Activated CD4-positive, alpha-beta T cell treated with anti-CD3 and anti-CD28 coated beads for 1 hour (primary cell): Measurements from ENCODE around the gene S1PR1.
"Not testable (repeated sequence)": the region's sequence is repeated elsewhere in the genome, so short reads cannot be mapped to it uniquely, and the experiment has no call there.

ENCODE experiments used
- DNase-seq: peaks from one replicate; pipeline ENCODE4 v3.0.0-alpha.2; 2020

S1PR1 gene

DNA sequence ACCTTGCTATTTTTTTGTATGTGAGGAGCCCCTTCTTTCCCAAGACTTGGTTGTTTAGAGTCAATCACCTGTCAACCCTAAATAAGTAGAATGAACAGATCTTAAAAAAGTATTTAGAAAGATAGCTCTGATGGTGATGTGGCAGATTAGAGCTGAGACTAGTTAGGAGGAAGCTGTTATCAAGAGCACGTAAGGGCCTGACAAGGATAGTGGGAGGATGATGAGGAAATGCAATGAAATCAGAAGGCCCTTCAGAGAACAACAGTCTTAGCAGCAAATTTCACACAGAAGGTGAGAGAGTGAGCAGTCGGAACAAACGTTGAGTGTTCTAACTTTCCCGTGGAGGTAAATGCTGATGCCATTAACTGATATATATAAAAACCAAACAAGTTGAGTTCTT lies 15.9 kb upstream of the S1PR1 start:
- DNase-seq, result no peak

DNA sequence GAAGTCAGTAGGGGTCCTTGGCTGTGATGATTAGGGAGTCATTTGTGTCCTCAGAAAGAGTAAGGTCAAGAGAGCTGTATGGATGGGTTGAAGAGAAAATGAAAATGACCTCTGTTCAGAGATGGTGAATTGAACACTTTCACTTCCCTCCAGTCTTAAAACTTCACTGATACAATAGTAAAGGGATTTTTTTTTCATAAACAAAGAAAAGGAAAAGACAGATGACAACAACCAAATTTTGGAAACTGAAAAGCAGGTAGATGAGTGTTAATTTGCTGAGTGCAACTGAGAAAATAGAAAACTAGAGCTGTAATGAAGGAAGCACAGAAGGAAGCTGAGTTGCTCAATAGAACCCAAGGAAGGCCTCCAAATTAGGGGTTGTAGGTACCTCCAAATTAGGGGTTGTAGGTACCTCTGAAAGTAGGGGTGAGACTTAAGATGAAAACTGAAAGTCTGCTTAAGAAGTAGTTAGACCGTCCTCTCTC lies 14.8 kb upstream of the S1PR1 start:
- DNase-seq, result no peak

DNA sequence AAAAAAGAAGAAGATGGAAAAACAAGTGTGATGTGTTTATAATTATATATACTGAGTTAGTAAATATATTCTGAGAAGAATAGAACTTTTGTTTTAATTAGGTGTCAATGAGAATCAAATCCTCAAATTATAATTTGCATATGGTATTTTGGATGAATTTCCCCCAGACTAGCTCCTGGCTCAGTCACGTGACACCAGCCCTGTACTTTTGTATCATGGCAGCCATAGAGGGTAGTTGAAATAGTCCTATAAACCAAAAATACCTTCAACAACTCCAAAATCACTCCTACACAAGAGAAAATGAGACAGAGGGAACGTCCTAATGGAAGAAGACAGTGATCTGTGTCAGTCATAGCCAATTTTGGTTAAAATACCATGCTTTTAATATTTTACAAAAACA lies 9.0 kb upstream of the S1PR1 start:
- no peak for DNase-seq

DNA sequence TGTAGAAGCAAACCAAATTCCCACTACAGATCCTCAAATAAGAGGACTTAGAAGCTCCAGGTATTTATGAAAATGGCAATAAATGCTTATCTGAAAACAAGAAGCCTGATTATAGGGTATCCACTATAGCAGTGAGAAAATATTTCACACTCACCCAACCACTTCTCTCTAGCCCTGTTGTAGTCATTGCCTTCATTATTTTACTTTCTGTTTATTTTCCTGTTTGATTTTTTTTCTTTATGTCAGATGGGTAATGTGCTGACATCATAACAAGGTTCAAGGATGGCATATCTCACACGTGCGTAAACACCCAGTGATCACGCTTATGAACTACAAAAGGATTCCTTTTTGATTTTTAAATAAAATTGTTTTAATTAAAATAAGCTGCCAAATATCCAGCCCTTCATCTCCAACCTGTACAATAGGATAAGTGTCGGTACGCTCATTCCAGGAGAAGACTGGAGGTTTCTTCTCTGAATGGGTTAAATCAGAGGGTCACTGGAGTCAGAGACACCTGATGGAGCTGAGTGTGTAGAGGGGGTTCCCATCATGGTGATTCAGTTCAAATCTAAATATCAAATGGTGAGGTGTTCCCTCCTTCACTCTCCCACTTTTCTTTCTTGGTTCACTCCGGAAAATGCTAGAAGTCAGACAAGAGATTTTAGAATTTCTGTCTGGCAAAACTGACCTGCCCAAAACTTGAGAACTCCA lies 8.2 kb upstream of the S1PR1 start:
- DNase-seq, result no peak

DNA sequence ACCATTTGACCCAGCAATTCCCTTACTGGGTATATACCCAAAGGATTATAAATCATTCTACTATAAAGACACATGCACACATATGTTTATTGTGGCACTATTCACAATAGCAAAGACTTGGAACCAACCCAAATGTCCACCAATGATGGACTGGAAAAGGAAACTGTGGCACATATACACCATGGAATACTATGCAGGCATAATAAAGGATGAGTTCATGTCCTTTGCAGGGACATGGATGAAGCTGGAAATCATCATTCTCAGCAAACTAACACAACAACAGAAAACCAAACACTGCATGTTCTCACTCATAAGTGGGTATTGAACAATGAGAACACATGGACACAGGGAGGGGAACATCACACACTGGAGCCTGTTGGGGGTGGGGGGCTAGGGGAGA lies 4.6 kb upstream of the S1PR1 start:
- DNase-seq, result not testable (repeated sequence)

DNA sequence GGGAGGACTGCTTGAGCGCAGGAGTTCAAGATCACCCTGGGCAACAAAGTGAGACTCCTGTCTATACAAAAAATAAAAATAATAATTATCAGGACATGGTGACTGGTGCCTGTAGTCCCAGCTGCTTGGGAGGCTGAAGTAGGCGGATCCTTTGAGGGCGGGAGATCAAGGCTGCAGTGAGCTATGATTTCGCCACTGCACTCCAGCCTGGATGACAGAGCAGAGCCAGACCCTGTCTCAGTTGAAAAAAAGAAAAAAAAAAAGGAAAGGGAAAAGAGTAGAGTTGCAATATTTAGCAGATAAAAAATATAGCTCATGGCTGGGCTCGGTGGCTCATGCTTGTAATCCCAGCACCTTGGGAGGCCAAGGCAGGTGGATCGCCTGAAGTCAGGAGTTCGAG lies 3.3 kb upstream of the S1PR1 start:
- no peak for DNase-seq

DNA sequence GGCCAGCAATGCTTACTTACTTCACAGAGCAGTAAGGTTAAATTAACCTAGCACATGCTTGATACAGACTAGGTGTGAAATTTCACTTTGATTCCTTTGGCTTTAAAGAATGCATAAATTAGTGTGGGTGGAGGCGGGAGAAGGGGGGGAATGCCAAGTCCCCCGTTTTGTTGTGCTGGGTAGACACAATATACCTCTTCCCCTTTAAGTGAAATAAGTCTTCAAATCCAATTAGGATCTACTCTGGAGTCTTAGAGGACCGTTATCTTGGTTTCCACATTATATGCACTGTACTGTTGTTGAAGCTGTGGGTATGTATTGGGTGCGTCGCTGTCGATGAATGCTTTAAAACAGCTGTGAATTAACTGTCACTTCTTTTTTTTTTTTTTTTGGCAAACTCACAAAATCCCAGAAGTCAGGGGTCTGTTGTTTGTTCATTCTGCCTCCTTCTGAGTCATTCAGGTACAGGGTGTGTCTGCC lies 1.6 kb upstream of the S1PR1 start:
- no peak for DNase-seq

DNA sequence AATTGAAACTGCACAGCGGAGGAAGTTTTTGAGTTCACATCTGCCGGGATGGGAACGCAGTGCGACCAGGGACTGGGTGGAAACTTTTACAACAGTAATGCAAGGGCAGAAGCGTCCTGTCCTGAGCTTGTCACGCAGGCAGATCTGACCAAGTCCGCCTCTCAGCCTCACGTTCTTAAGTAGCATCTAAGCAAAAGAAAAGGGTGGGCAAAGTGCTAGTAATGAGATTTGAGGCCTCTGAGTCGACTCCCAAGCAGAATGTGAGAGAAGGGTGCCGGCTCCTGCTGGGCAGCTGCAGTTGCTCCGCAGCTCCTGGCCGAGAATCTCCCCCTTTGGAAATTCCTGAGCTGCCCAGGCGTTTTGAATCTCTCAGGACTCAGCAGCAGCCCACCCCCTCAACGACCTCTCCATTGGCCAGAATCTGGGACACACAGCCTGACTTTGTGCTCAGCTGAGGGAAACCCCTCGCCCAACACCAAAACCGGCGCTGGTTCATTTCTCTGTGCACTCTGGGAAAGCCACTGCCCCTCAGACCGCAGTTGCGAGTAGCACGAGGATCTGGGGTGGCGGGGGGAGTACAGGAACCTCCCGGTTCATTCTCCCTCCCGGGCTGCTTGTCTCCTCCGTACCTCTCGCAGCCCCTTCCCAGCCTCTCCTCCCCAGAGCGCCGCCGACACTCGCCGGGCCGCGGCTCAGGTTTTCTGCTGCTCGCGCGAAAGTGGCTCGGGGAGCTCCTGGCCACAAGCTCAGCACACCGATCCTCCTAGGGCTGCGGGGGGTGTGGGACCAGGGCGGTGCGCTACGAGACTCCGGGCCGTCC lies 913 bp upstream of the S1PR1 start:
- peak; percentile 40 for DNase-seq

DNA sequence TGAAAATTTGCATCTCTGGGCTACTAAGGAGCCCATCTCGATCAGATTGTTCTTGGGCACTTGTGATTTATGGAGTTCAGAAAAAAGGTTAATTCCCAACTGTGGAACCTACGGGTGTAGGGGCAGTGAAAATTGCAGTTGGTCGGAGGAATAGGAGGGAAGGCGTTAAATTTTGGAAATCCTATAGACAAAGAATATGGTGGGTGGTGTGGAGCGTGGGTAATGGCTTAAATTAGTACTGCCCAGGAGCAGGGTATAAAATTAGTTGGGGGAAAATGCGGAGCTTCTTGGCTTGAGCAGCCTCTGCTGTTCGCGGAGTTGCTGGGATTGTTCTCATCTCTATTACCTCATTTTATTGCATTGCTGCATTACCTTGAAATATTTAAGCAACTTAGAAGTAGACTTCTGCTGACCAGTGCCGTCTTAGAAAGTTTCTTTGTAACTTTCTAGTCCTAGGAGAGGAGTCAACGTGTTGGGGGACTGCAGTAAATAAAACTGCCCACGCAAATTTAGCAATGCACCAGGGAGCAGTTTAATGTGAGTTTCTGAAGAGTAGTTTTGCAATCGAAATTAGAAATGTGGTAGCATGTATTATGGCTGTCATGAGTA lies 514 bp downstream of the S1PR1 start:
- DNase-seq, result no peak

DNA sequence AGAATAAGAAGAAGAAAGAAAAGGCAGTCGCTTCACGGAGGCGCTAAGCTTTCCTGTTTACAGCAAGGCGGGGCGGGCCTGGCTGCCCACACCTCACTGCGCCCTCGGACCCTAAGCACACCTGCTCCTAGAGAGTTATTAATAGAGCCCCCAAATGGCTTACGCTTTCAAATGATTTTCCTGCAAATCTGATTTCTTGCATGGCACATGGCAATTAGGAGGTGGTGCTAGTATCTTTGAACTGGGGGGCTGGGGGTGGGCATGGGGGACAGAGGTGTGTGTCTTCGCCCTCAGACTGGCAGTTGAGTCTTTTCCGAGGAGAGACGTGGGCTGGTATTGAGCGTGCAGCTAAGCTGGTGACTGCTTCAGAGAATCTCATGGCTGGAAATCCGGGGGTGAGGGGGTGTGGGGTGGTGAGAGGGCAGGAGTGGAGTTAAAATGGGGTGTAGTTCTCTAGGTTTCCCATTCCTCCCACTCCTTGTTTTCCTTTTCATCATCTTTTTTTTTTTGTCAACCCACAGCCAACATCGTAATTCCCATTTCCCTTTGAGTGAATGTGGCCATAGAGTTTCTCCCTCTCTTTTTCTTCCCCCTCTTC lies 1.3 kb downstream of the S1PR1 start:
- no peak for DNase-seq

DNA sequence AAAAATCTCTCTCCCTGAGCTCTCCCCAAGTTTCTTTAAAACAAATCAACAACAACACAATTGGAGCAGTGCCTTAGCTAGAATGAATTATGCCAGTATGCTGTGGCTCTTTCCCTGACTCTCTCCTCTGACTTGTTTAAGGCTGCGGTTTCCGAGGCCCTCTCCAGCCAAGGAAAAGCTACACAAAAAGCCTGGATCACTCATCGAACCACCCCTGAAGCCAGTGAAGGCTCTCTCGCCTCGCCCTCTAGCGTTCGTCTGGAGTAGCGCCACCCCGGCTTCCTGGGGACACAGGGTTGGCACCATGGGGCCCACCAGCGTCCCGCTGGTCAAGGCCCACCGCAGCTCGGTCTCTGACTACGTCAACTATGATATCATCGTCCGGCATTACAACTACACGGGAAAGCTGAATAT lies 1.9 kb downstream of the S1PR1 start:
- DNase-seq, result peak; percentile 76

DNA sequence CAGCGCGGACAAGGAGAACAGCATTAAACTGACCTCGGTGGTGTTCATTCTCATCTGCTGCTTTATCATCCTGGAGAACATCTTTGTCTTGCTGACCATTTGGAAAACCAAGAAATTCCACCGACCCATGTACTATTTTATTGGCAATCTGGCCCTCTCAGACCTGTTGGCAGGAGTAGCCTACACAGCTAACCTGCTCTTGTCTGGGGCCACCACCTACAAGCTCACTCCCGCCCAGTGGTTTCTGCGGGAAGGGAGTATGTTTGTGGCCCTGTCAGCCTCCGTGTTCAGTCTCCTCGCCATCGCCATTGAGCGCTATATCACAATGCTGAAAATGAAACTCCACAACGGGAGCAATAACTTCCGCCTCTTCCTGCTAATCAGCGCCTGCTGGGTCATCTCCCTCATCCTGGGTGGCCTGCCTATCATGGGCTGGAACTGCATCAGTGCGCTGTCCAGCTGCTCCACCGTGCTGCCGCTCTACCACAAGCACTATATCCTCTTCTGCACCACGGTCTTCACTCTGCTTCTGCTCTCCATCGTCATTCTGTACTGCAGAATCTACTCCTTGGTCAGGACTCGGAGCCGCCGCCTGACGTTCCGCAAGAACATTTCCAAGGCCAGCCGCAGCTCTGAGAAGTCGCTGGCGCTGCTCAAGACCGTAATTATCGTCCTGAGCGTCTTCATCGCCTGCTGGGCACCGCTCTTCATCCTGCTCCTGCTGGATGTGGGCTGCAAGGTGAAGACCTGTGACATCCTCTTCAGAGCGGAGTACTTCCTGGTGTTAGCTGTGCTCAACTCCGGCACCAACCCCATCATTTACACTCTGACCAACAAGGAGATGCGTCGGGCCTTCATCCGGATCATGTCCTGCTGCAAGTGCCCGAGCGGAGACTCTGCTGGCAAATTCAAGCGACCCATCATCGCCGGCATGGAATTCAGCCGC lies 2.5 kb downstream of the S1PR1 start:
- DNase-seq, result peak; percentile 29

DNA sequence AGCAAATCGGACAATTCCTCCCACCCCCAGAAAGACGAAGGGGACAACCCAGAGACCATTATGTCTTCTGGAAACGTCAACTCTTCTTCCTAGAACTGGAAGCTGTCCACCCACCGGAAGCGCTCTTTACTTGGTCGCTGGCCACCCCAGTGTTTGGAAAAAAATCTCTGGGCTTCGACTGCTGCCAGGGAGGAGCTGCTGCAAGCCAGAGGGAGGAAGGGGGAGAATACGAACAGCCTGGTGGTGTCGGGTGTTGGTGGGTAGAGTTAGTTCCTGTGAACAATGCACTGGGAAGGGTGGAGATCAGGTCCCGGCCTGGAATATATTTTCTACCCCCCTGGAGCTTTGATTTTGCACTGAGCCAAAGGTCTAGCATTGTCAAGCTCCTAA lies 3.2 kb downstream of the S1PR1 start:
- DNase-seq, result no peak

DNA sequence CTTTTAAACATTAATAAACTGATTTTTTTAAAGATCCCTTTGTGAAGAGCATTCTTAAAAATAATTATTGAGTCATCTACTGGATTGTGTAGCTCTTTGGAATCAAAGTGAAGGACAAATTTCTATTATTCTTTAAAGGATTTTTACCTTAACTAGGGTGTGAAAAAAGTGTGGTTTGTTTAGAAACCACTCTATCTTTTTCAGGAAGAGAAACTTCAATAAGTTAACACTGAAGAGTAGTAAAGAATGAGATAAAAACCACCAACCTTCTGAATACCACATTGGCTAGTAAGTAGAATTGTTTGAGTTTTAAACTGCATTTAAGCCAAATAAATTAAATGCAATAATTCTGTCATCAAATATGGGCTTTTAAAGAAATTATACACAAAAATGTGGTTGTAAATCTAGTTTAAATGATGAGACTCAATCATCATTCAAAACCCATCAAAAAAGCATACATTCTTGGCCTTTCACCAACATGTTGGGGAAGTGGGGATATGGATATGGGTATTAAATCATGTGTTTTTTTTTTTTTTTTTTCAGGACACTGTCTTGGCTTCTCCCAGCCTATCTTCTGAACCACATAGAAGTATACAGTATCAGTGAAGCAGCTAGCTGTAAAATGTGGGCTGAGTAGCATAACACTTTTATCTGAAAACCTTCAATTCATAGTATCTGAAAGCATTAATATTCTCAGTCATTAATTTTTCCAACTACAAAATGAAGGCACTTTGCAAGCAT lies 4.8 kb downstream of the S1PR1 start:
- DNase-seq, result no peak

DNA sequence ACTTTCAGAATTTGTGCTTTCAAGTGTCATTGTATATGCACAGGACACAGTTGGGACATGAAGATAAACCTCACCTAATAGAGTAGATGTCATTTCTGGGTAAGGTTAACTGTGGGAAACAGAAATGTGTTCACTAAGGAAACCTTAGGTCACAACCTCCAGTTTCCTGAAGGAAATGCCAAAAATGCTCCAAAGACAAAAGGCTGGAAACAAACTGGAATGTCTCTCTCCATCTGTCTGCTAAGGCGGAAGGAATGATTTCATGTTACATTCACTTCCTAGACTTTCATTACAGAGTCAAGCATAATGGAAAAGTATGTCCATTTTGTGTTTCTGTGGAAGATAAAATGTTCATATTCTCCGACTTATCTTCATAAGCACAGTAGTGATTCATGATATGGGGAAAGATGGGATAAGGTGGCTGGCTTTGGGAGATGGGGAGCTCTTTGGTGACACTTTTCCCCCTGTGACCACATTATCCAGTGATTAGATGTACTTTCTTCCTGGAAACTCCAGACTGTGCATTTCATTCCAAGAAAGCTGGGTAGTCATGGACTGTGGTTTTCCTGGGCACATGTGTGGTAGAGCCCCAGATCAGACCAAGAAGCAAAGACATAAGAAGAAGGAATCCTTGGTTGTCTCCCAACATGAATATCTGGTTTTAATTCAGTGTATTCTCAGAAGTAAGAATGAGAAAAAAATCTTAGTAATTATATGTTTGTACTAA lies 5.7 kb downstream of the S1PR1 start:
- DNase-seq, result no peak

DNA sequence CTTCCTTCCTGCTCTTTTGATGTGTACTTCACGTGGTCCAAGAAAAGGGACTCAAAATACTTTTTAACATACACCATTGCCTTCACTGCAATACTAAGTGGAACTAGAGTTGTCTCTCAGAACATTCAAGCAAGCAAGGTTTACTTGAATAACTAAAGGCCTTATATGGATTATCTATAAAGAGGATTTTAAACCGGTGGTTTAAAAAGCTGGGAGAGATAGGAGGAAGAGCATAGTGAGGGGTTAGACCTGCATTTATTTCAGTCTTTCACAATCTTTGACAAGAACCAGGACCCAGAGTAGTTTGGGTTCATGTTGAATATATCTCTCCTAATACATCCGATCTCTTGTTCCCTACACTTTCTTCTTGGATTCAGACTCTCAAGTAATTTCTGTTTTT lies 6.9 kb downstream of the S1PR1 start:
- DNase-seq, result no peak

DNA sequence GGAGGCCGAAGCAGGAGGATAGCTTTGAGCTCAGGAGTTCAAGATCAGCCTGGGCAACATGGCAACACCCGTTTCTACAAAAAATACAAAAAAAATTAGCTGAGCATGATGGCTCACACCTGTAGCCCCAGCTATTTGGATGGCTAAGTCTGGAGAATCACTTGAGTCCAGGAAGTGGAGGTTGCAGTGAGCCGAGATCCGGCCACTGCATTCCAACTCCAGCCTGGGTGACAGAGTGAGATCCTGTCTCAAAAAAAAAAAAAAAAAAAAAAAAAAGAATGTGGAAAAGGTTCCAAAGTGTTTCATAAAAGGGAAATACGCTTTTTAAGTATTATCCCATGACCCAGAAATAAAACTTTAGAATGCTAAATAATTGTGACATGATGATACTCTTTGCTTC lies 8.0 kb downstream of the S1PR1 start:
- DNase-seq, result no peak

DNA sequence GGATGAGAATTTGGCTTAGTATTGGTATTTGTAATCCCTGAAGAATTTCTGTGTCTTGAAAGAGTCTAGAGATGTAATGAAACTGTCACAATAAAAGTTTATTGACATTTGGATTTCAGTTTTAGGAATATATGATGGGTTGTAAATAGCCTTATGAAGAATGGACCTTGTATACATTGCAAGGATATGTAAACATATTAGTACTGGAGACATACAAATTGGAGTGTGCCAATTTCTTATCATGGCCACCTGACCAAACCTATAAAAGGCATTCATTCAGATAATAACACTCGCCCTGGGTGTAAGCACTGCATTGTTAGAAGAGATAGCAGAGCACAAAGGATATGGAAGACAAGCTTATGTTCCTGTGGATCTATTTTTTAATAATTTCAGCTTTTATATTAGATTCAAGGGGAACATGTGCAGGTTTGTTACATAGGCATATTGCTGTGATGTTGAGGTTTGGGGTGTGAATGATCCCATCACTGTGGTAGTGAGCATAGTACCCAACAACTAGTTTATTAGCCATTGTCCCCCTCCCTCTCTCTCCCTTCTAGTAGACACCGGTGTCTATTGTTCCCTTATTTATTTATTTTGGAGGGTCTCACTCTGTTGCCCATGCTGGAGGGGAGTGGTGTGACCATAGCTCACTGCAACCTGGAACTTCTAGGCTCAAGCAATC lies 8.6 kb downstream of the S1PR1 start:
- DNase-seq, result no peak

DNA sequence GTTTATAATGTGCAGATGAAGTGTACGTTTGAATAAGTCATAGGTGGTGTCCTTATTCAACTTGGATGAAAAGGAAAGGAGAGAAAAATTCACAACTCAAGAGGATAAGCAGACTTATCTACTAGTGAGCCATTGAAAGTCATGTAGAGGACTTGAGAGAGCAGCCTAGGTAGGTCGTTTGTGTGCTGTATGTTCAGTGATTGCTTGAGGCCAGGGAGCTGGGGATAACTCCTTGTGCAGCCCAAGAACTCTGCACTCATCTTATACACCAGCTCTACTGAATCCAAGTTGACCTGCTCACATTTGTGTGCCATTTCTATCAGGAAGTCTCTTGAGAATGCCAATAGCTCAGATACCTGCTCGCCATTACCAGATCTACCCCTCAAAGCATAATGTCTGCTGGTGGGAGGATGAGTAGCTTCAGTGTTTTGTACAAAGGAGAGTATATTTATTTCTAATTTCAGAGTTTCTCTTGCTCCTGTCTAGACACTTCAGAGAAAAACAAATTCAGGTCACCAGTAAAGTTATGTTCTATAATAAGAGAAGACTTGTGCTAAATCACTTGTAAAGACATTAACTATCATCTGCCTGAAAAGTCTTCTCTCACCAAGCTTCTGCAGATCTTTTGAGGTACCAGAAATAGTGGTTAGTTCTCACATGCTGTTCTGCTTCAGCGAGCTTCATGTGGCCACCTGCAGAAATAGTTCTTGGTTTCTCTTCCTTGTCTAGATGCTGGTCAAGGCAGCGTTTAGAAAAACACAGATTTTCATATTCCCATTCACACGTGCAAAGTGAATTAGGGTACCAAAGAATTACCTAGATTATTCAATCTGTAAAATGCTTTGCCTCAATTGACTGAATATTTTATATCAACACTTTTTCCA lies 10.8 kb downstream of the S1PR1 start:
- no peak for DNase-seq
